Endothelial cell of umbilical vein (primary cell): ENCODE measurements around the gene GAK. TPM values are rescaled to one million over a fixed set of nuclear protein-coding genes. Genes with fewer than 3 reads are reported as not detected.

Experiments used
- BruUV-seq: library from RNA; stranded (reverse); fragments of 400-500 nt; replicated peaks from 2 replicates; lab custom pipeline; 2021; lab: Mats Ljungman, UMichigan
- CTCF ChIA-PET: fragments of 300-600, 350-600 bp; sonication (Branson Sonifier 250); formaldehyde crosslinking; loops from one replicate; lab custom pipeline; 2021; ENCODE audit warnings: antibody characterized with exemption, inconsistent platforms; lab: Charles Lee
- POLR2A ChIA-PET: fragments of 300-600, 350-600 bp; sonication (Branson Sonifier 250); formaldehyde crosslinking; loops from one replicate; lab custom pipeline; 2021; ENCODE audit warnings: antibody characterized with exemption, inconsistent platforms; lab: Charles Lee
- DNase-seq: peaks from one replicate; pipeline ENCODE4 v3.0.0-alpha.2; 2011; ENCODE audit warnings: low read depth, low spot score
- FAIRE-seq: peaks from 2 replicates; lab custom pipeline; 2011; peaks lifted over from hg19 to GRCh38; lab: Jason Lieb, UNC
- H2AFZ ChIP-seq: 2 replicates; pipeline ENCODE4 v1.6.0; 2012; ENCODE audit warnings: low read depth, low read length, control low read depth, inconsistent platforms
- H3K27ac ChIP-seq: 2 replicates; pipeline ENCODE4 v1.5.1; 2011; ENCODE audit warnings: low read depth, mild to moderate bottlenecking, control low read depth, low read length, moderate library complexity; ENCODE audit not compliant: insufficient read depth
- H3K27me3 ChIP-seq, 2 experiments: 2 replicates each; pipeline versions ENCODE4 v1.6.0 to v1.6.1; 2011; ENCODE audit warnings: low read length in 2 of 2, mixed read lengths in 1 of 2; ENCODE audit not compliant: control insufficient read depth in 2 of 2, insufficient read depth in 2 of 2
- H3K36me3 ChIP-seq, 2 experiments: 2 replicates in 1 of 2; 3 replicates in 1 of 2; pipeline ENCODE4 v1.5.1; 2011; ENCODE audit warnings: low read length in 2 of 2, mild to moderate bottlenecking in 1 of 2, moderate library complexity in 1 of 2; ENCODE audit not compliant: control insufficient read depth in 2 of 2, insufficient read depth in 2 of 2; ENCODE audit errors: extremely low read depth in 1 of 2
- H3K4me1 ChIP-seq: 3 replicates; pipeline ENCODE4 v1.5.1; 2011; ENCODE audit warnings: mild to moderate bottlenecking, low read length; ENCODE audit not compliant: control insufficient read depth, insufficient read depth; ENCODE audit errors: extremely low read depth
- H3K4me2 ChIP-seq: 2 replicates; pipeline ENCODE4 v1.6.1; 2011; ENCODE audit warnings: low read length, control low read depth, mixed read lengths; ENCODE audit not compliant: insufficient read depth
- H3K4me3 ChIP-seq, 3 experiments: fragments of 200-600 bp in 1 of 3; sonication (generic), shearing (Covaris generic) in 1 of 3; replicated peaks in 1 of 3; 2 replicates each; pipeline ENCODE4 v1.5.1; 2011 to 2016; ENCODE audit warnings: control low read depth in 3 of 3, low read length in 3 of 3, mild to moderate bottlenecking in 2 of 3, inconsistent platforms in 1 of 3, low read depth in 1 of 3, moderate library complexity in 1 of 3; ENCODE audit not compliant: insufficient read depth in 1 of 3
- H3K79me2 ChIP-seq: 2 replicates; pipeline ENCODE4 v1.6.0; 2012; ENCODE audit warnings: low read length, inconsistent platforms; ENCODE audit not compliant: control insufficient read depth, insufficient read depth
- H3K9ac ChIP-seq: replicated peaks from 2 replicates; pipeline ENCODE3; 2011; ENCODE audit warnings: low read length, control low read depth; ENCODE audit not compliant: insufficient read depth; ENCODE audit errors: extremely low read depth
- H3K9me1 ChIP-seq: replicated peaks from 3 replicates; pipeline ENCODE4 v1.6.0; 2011; ENCODE audit warnings: mild to moderate bottlenecking, low read length; ENCODE audit not compliant: control insufficient read depth, insufficient read depth; ENCODE audit errors: extremely low read depth
- H3K9me3 ChIP-seq: replicated peaks from 2 replicates; pipeline ENCODE4 v1.5.1; 2012; ENCODE audit warnings: low read length, inconsistent platforms; ENCODE audit not compliant: control insufficient read depth, insufficient read depth
- H4K20me1 ChIP-seq: replicated peaks from 2 replicates; pipeline ENCODE3; 2011; ENCODE audit warnings: mild to moderate bottlenecking, low read length; ENCODE audit not compliant: control insufficient read depth, insufficient read depth; ENCODE audit errors: extremely low read depth
- GATA2 ChIP-seq: IDR thresholded peaks from 2 replicates; pipeline ENCODE4 v1.7.0; 2011; ENCODE audit warnings: low read depth, mild to moderate bottlenecking, moderate library complexity, mixed read lengths, low read length; ENCODE audit not compliant: insufficient read length, insufficient read depth
- dilution Hi-C: fragments of 300-500 bp; cut with MboI; formaldehyde crosslinking; loops from one replicate; pipeline ENCODE4 v1.15.0; 2019; ENCODE audit warnings: low sequenced_read_pairs; ENCODE audit not compliant: extremely low pct_ligation_motif_present
- intact Hi-C: fragments of 100-400 bp; cut with micrococcal nuclease; formaldehyde crosslinking; loops from one replicate; pipeline ENCODE4 v1.10.0; 2022
- polyA plus RNA-seq, 4 experiments: library from polyadenylated mRNA; depleted of rRNA in 3 of 4; stranded (reverse) in 3 of 4; unstranded in 1 of 4; fragments of >200 nt; gene quantifications; 2 replicates each; pipeline versions ENCODE4 v1.2.1 to v1.2.3, GENCODE V29; 2011 to 2012; ENCODE audit warnings: missing spikeins in 1 of 4
- total RNA-seq: library from RNA; stranded (reverse); gene quantifications from 2 replicates; pipeline ENCODE4 v1.2.3, GENCODE V29; 2021
- TF ChIP-seq, protein P1 (sequence below), 2 donors: IDR thresholded peaks; 1 replicate in 1 of 2; 2 replicates in 1 of 2; pipeline ENCODE4 v1.5.1; 2011; ENCODE audit warnings: low read length in 2 of 2, mild to moderate bottlenecking in 2 of 2, moderate library complexity in 2 of 2, control low read depth in 1 of 2, inconsistent platforms in 1 of 2, low read depth in 1 of 2; ENCODE audit not compliant: insufficient read depth in 1 of 2; ENCODE audit errors: extremely low read depth in 1 of 2

The GAK gene
- total and polyA plus RNA-seq, 2 donors (not counting 3 experiments of a cell fraction or from before 2014, with no cell fraction given), result 49.6 to 109 TPM

DNA sequence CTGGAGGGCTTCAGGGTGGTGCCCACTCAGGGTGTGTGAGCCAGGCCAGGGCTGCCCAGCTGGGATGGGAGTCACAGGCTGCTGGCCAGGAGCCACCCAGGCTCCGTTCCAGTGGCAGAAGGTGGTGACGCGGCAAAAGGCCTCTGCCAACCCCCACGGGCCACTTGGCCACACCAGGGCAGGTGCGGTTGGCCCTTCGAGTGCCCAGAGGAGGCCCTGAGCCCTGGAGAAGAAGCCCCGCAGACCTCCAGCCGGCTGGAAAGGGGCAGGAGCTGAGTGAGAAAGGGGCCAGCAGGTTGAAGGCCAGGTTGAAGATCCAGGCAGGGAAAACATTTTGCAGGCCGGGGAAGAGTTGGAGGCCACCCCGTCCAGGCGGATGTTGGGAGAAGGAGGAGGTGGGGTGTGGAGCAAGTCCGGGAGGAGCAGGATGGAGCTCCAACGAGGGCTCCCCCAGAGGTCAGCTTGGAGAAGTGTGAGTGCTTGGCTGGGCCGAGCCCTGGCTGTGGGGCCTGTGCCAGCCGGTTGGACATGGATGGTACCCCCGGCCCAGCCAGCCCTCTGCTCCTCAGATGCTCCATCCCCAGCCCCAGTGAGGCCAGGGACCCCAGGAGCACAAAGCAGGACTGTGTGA, 103.4 kb downstream of the GAK start:
- no peak overlapping the region for H2AFZ ChIP-seq
- H3K4me2 ChIP-seq, result no peak overlapping the region
- no peaks in the 10 kb centered on the region for H3K4me1 ChIP-seq
- no peak overlapping the region for H3K4me3 ChIP-seq
- dilution Hi-C loops, result no loop called here
- no peaks in the 10 kb centered on the region for H4K20me1 ChIP-seq
- no peaks in the 10 kb centered on the region for H3K36me3 ChIP-seq
- H3K79me2 ChIP-seq, result no peaks in the 10 kb centered on the region
- ChIA-PET POLR2A (no interaction called here), CTCF (interaction anchor here (0.9 to 1.0 kb wide), 4 partner anchors 9 to 42 kb away, joined by 3 to 6 read pairs (median 3); no protein-coding TSS in a partner anchor)
- H3K27ac ChIP-seq, result no peak overlapping the region
- TF ChIP-seq, protein P1, sequence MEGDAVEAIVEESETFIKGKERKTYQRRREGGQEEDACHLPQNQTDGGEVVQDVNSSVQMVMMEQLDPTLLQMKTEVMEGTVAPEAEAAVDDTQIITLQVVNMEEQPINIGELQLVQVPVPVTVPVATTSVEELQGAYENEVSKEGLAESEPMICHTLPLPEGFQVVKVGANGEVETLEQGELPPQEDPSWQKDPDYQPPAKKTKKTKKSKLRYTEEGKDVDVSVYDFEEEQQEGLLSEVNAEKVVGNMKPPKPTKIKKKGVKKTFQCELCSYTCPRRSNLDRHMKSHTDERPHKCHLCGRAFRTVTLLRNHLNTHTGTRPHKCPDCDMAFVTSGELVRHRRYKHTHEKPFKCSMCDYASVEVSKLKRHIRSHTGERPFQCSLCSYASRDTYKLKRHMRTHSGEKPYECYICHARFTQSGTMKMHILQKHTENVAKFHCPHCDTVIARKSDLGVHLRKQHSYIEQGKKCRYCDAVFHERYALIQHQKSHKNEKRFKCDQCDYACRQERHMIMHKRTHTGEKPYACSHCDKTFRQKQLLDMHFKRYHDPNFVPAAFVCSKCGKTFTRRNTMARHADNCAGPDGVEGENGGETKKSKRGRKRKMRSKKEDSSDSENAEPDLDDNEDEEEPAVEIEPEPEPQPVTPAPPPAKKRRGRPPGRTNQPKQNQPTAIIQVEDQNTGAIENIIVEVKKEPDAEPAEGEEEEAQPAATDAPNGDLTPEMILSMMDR (IDR thresholded peaks at IDR 0.05; ENCODE audit: extremely low read depth in 1 of 2, insufficient read depth in 1 of 2, low read depth in 1 of 2, low read length in 2 of 2), result peak; percentile 4 to 17
- TF ChIP-seq GATA2, result no peak
- H3K9me1 ChIP-seq, result no peaks in the 10 kb centered on the region
- no peak for FAIRE-seq
- no peak for DNase-seq
- intact Hi-C loops, result loop anchor here (5.0 kb wide), 1 partner anchor 46 kb away; no protein-coding TSS in a partner anchor
- BruUV-seq, result no TSS peak
- H3K27me3 ChIP-seq, result peaks cover 23 to 25% of the 10 kb centered on the region in 2 experiments
- H3K9ac ChIP-seq, result no peak overlapping the region
- H3K9me3 ChIP-seq, result no peaks in the 10 kb centered on the region
